Activated naive CD8-positive, alpha-beta T cell treated with anti-CD3 and anti-CD28 coated beads for 36 hours (primary cell): ENCODE data around the gene PIP5KL1. TPM values are rescaled to one million over a fixed set of nuclear protein-coding genes. Genes with fewer than 3 reads are reported as not detected.

ENCODE experiments used
- DNase-seq: peaks from one replicate; pipeline ENCODE4 v3.0.0; 2021
- H3K27ac Mint-ChIP-seq: one replicate; pipeline ENCODE4 v1.8.0; 2022; ENCODE audit warnings: mild to moderate bottlenecking, moderate library complexity, mixed read lengths
- H3K27me3 Mint-ChIP-seq: one replicate; pipeline ENCODE4 v1.8.0; 2022; ENCODE audit warnings: mild to moderate bottlenecking, mixed read lengths
- H3K36me3 Mint-ChIP-seq: one replicate; pipeline ENCODE4 v1.8.0; 2021; ENCODE audit warnings: mild to moderate bottlenecking, mixed read lengths
- H3K4me1 Mint-ChIP-seq: one replicate; pipeline ENCODE4 v1.8.0; 2021; ENCODE audit warnings: mixed read lengths
- H3K4me3 Mint-ChIP-seq: one replicate; pipeline ENCODE4 v1.8.0; 2022; ENCODE audit warnings: mild to moderate bottlenecking, moderate library complexity, mixed read lengths
- H3K9me3 Mint-ChIP-seq: one replicate; pipeline ENCODE4 v1.8.0; 2022; ENCODE audit warnings: mixed read lengths
- total RNA-seq, 2 experiments: library from RNA; stranded (reverse); gene quantifications; one replicate each; pipeline ENCODE4 v1.2.3, GENCODE V29; 2021

The PIP5KL1 gene
- total RNA-seq, 2 experiments from 2014 or later = 2.3 to 3.2 TPM

GRCh38 chr9:127934248-127934647 lies 3.7 kb upstream of the PIP5KL1 start:
- Mint-ChIP-seq H3K4me3 (no peak overlapping the region), H3K27ac (no peak overlapping the region), H3K4me1 (peaks cover 34% of the 10 kb centered on the region), H3K27me3 (peaks cover 4% of the 10 kb centered on the region), H3K36me3 (peaks cover 22% of the 10 kb centered on the region), H3K9me3 (no peaks in the 10 kb centered on the region)
- no peak for DNase-seq

- Mint-ChIP-seq H3K27me3 (no peaks in the 10 kb centered on the region), H3K27ac (peak overlapping the region; percentile 30), H3K9me3 (no peaks in the 10 kb centered on the region), H3K4me3 (peak overlapping the region; percentile 24), H3K4me1 (peaks cover 25% of the 10 kb centered on the region), H3K36me3 (peaks cover 15% of the 10 kb centered on the region)
- no peak for DNase-seq
Observed at GRCh38 chr9:127931092-127931881, 710 bp upstream of the PIP5KL1 start.

- no peak overlapping the region for H3K27ac Mint-ChIP-seq
- no peaks in the 10 kb centered on the region for H3K9me3 Mint-ChIP-seq
- H3K36me3 Mint-ChIP-seq = peaks cover 5% of the 10 kb centered on the region
- peaks cover 16% of the 10 kb centered on the region for H3K4me1 Mint-ChIP-seq
- H3K27me3 Mint-ChIP-seq = peaks cover 5% of the 10 kb centered on the region
- no peak for DNase-seq
- H3K4me3 Mint-ChIP-seq = no peak overlapping the region
Observed at GRCh38 chr9:127929625-127929979, 975 bp downstream of the PIP5KL1 start.

GRCh38 chr9:127928676-127929624 lies 1.6 kb downstream of the PIP5KL1 start:
- peaks cover 4% of the 10 kb centered on the region for H3K36me3 Mint-ChIP-seq
- H3K4me3 Mint-ChIP-seq = no peak overlapping the region
- H3K9me3 Mint-ChIP-seq = no peaks in the 10 kb centered on the region

GRCh38 chr9:127927988-127928675 lies 2.4 kb downstream of the PIP5KL1 start:
- H3K36me3 Mint-ChIP-seq = peaks cover 3% of the 10 kb centered on the region
- H3K9me3 Mint-ChIP-seq = no peaks in the 10 kb centered on the region
- no peak for DNase-seq
- H3K4me1 Mint-ChIP-seq = peaks cover 16% of the 10 kb centered on the region
- no peak overlapping the region for H3K4me3 Mint-ChIP-seq
- H3K27ac Mint-ChIP-seq = no peak overlapping the region
- peaks cover 5% of the 10 kb centered on the region for H3K27me3 Mint-ChIP-seq

More at GRCh38 chr9:127928676-127929624, 1.6 kb downstream of the PIP5KL1 start:
- Mint-ChIP-seq H3K4me1 (peaks cover 16% of the 10 kb centered on the region), H3K27ac (no peak overlapping the region), H3K27me3 (peaks cover 5% of the 10 kb centered on the region)
- no peak for DNase-seq

- Mint-ChIP-seq H3K27ac (no peak overlapping the region), H3K9me3 (no peaks in the 10 kb centered on the region), H3K4me1 (peaks cover 16% of the 10 kb centered on the region), H3K36me3 (no peaks in the 10 kb centered on the region), H3K4me3 (peak overlapping the region; percentile 75), H3K27me3 (peaks cover 5% of the 10 kb centered on the region)
- DNase-seq = peak; percentile 56
Observed at GRCh38 chr9:127927201-127927987, 3.2 kb downstream of the PIP5KL1 start.

GRCh38 chr9:127926906-127927200 lies 3.7 kb downstream of the PIP5KL1 start:
- H3K4me3 Mint-ChIP-seq = peak overlapping the region; percentile 75
- H3K27me3 Mint-ChIP-seq = peaks cover 5% of the 10 kb centered on the region
- no peaks in the 10 kb centered on the region for H3K36me3 Mint-ChIP-seq
- no peak for DNase-seq
- H3K9me3 Mint-ChIP-seq = no peaks in the 10 kb centered on the region
- peaks cover 19% of the 10 kb centered on the region for H3K4me1 Mint-ChIP-seq
- no peak overlapping the region for H3K27ac Mint-ChIP-seq

- no peak for DNase-seq
- Mint-ChIP-seq H3K4me3 (peak overlapping the region; percentile 37), H3K27me3 (peaks cover 5% of the 10 kb centered on the region), H3K36me3 (no peaks in the 10 kb centered on the region), H3K9me3 (no peaks in the 10 kb centered on the region), H3K27ac (no peak overlapping the region), H3K4me1 (peaks cover 17% of the 10 kb centered on the region)
Observed at GRCh38 chr9:127925959-127926905, 4.3 kb downstream of the PIP5KL1 start.

- H3K27me3 Mint-ChIP-seq = peaks cover 5% of the 10 kb centered on the region
- H3K4me3 Mint-ChIP-seq = no peak overlapping the region
- no peak overlapping the region for H3K27ac Mint-ChIP-seq
- no peaks in the 10 kb centered on the region for H3K9me3 Mint-ChIP-seq
- DNase-seq = no peak
- no peaks in the 10 kb centered on the region for H3K36me3 Mint-ChIP-seq
- H3K4me1 Mint-ChIP-seq = peaks cover 13% of the 10 kb centered on the region
Observed at GRCh38 chr9:127924736-127925444, 5.7 kb downstream of the PIP5KL1 start.

- no peaks in the 10 kb centered on the region for H3K9me3 Mint-ChIP-seq
- no peaks in the 10 kb centered on the region for H3K36me3 Mint-ChIP-seq
- H3K4me3 Mint-ChIP-seq = no peak overlapping the region
- peaks cover 21% of the 10 kb centered on the region for H3K4me1 Mint-ChIP-seq
- no peak overlapping the region for H3K27ac Mint-ChIP-seq
- no peak for DNase-seq
- peaks cover 5% of the 10 kb centered on the region for H3K27me3 Mint-ChIP-seq
Observed at GRCh38 chr9:127923771-127924170, 6.8 kb downstream of the PIP5KL1 start.

- H3K4me3 Mint-ChIP-seq = no peak overlapping the region
Observed at GRCh38 chr9:127923046-127923445, 7.5 kb downstream of the PIP5KL1 start.

GRCh38 chr9:127921557-127922120 lies 8.9 kb downstream of the PIP5KL1 start:
- no peaks in the 10 kb centered on the region for H3K9me3 Mint-ChIP-seq

More at GRCh38 chr9:127923046-127923445, 7.5 kb downstream of the PIP5KL1 start:
- Mint-ChIP-seq H3K36me3 (no peaks in the 10 kb centered on the region), H3K27ac (no peak overlapping the region), H3K4me1 (peaks cover 26% of the 10 kb centered on the region), H3K27me3 (peaks cover 5% of the 10 kb centered on the region), H3K9me3 (no peaks in the 10 kb centered on the region)
- DNase-seq = no peak

GRCh38 chr9:127920794-127921193 lies 9.8 kb downstream of the PIP5KL1 start:
- peaks cover 35% of the 10 kb centered on the region for H3K4me1 Mint-ChIP-seq
- H3K36me3 Mint-ChIP-seq = no peaks in the 10 kb centered on the region
- no peak overlapping the region for H3K4me3 Mint-ChIP-seq
- no peak overlapping the region for H3K27ac Mint-ChIP-seq
- no peak for DNase-seq
- peaks cover under 1% of the 10 kb centered on the region for H3K27me3 Mint-ChIP-seq
- H3K9me3 Mint-ChIP-seq = no peaks in the 10 kb centered on the region

More at GRCh38 chr9:127921557-127922120, 8.9 kb downstream of the PIP5KL1 start:
- DNase-seq = peak; percentile 72
- H3K4me1 Mint-ChIP-seq = peaks cover 35% of the 10 kb centered on the region
- H3K27ac Mint-ChIP-seq = no peak overlapping the region
- peak overlapping the region; percentile 47 for H3K4me3 Mint-ChIP-seq
- H3K36me3 Mint-ChIP-seq = no peaks in the 10 kb centered on the region
- peaks cover 5% of the 10 kb centered on the region for H3K27me3 Mint-ChIP-seq
